PFSK-1 (cell line): Measurements from ENCODE around the gene COLQ.

Source experiments
- POLR2AphosphoS5 ChIP-seq: IDR thresholded peaks from 2 replicates; pipeline ENCODE4 v1.6.1; 2012; ENCODE audit warnings: low read depth, mild to moderate bottlenecking, control low read depth, low read length, moderate library complexity
- REST ChIP-seq, 2 experiments: IDR thresholded peaks; 2 replicates each; pipeline versions ENCODE4 v1.6.1 to v1.8.0; 2011 to 2012; ENCODE audit warnings: low read depth in 2 of 2, low read length in 2 of 2, control low read depth in 1 of 2, inconsistent platforms in 1 of 2, mild to moderate bottlenecking in 1 of 2, moderate library complexity in 1 of 2; ENCODE audit not compliant: insufficient read depth in 1 of 2
- TAF1 ChIP-seq: IDR thresholded peaks from 2 replicates; pipeline ENCODE4 v1.6.1; 2012; ENCODE audit warnings: low read length, control low read depth, borderline replicate concordance; ENCODE audit not compliant: insufficient read depth

GRCh38 chr3:15438983-15439382, 82.5 kb downstream of the COLQ start:
- no peak for TF ChIP-seq POLR2AphosphoS5
- TF ChIP-seq REST (IDR thresholded peaks at IDR 0.05; ENCODE audit: insufficient read depth in 1 of 2, low read depth in 2 of 2, low read length in 2 of 2) = no peak
- TF ChIP-seq TAF1 = no peak
